Naive B cell (primary cell): ENCODE data around the gene TMPRSS12. TPM values are rescaled to one million over a fixed set of nuclear protein-coding genes. Genes with fewer than 3 reads are reported as not detected.
A peak's percentile ranks its signal among the peaks of the same experiment; 100 is the strongest.
"Not testable (repeated sequence)": the region's sequence is repeated elsewhere in the genome, so short reads cannot be mapped to it uniquely, and the experiment has no call there.

ENCODE experiments used
- ATAC-seq, 2 donors: fragments of 150-1000 bp; cut with Tn5 transposase; 2 replicates each; pipeline ENCODE4 v1.10.0; 2021; ENCODE audit warnings: low read depth in 2 of 2, mild to moderate bottlenecking in 2 of 2, moderate library complexity in 2 of 2
- DNase-seq: peaks from one replicate; pipeline ENCODE4 v3.0.0; 2022
- H3K27ac Mint-ChIP-seq, 6 donors: one replicate each; pipeline ENCODE4 v1.8.0; 2020 to 2022; ENCODE audit warnings: mild to moderate bottlenecking in 6 of 6, mixed read lengths in 6 of 6, moderate library complexity in 5 of 6, inconsistent platforms in 2 of 6
- H3K27me3 Mint-ChIP-seq, 3 donors: one replicate each; pipeline ENCODE4 v1.8.0; 2021 to 2022; ENCODE audit warnings: mixed read lengths in 3 of 3, mild to moderate bottlenecking in 1 of 3
- H3K36me3 Mint-ChIP-seq, 2 donors: one replicate each; pipeline ENCODE4 v1.8.0; 2020 to 2022; ENCODE audit warnings: mixed read lengths in 2 of 2, inconsistent platforms in 1 of 2, mild to moderate bottlenecking in 1 of 2
- H3K4me1 Mint-ChIP-seq, 3 donors: one replicate each; pipeline ENCODE4 v1.8.0; 2020 to 2022; ENCODE audit warnings: mixed read lengths in 3 of 3, inconsistent platforms in 1 of 3, mild to moderate bottlenecking in 1 of 3, moderate library complexity in 1 of 3
- H3K4me3 Mint-ChIP-seq, 8 donors: one replicate each; pipeline ENCODE4 v1.8.0; 2020 to 2022; ENCODE audit warnings: mild to moderate bottlenecking in 8 of 8, mixed read lengths in 8 of 8, moderate library complexity in 8 of 8, inconsistent platforms in 2 of 8
- H3K9me3 Mint-ChIP-seq, 7 donors: one replicate each; pipeline ENCODE4 v1.8.0; 2020 to 2022; ENCODE audit warnings: mixed read lengths in 7 of 7, mild to moderate bottlenecking in 5 of 7, inconsistent platforms in 2 of 7, moderate library complexity in 1 of 7
- polyA plus RNA-seq, 6 donors: library from polyadenylated mRNA; unstranded; fragments of 300-500 nt; fragmentation: Illumina TruSeq; gene quantifications; one replicate each; pipeline ENCODE4 v1.2.3, GENCODE V29; 2021; ENCODE audit warnings: low read depth in 6 of 6

TMPRSS12 gene
- polyA plus RNA-seq: not detected

DNA sequence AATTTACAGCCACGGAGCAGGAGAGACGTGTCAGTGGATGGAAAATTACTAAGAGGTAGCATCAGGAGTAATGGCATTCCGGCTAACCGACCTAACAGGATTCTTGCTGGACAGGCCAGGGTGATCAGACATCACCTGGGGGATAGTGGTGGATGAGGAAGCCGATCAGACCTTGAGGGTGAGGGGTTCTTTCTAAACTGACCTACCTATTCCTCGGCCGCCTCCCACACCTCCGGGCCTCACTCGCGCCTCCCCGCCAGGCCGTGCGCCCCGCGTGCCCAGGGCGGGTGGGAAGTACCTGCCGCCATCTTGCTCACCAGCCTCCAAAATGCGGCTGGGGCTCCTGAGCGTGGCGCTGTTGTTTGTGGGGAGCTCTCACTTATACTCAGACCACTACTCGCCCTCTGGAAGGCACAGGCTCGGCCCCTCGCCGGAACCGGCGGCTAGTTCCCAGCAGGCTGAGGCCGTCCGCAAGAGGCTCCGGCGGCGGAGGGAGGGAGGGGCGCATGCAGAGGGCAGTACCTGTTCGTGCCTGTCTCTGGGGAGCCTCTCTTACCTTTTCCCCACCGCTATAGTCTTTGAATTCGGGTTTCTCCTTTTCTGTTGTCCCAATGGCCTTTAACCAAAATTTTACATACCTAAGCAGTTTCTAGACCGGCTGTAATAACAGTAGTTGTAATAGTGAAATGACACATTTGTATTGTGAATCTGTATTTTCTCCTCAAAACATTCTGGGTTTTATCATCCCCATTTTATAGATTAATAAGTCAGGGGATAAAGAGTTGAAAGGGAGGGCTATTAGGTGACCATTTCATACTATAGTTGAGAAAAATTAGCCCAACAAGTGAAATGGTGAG, at the start of gene TMPRSS12:
TMPRSS12 (plus strand) TSS at position 290 of the 857 bp plus-strand sequence; CDS start at position 329, 39 bp downstream.
- Mint-ChIP-seq H3K4me3 (peak within 1 kb of the TSS in 3 of 8 donors; percentile 17 to 73 (median 33)), H3K36me3 (peaks cover 5 to 8% of the 10 kb centered on the region in 2 donors), H3K27me3 (peaks cover 9 to 20% (median 11%) of the 10 kb centered on the region in 3 donors), H3K9me3 (peaks cover 0 to 23% (median 13%) of the 10 kb centered on the region in 7 donors), H3K4me1 (peaks cover 0 to 6% (median 0%) of the 10 kb centered on the region in 3 donors), H3K27ac (peak within 1 kb of the TSS in 2 of 6 donors; percentile 34 to 53)
- peak in 1 of 2 donors; percentile 48 for ATAC-seq
- DNase-seq: no peak

DNA sequence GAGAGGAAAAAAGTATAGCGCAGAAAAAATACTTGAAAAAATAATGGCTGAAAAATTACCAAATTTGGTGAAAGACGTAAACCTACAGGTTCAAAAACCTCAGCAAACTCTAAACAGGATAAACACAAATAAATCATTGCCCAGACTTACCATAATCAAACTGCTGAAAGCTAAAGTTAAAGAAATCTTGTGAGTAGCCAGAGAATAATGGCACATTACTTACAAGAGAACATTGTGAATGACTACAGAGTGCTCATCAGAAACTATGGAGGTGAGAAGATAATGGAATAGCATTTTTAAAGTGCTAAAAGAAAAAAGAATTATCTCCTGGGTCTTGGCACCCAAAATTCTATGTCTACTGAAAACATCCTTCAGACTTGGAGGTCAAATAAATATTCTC, 42.8 kb upstream of the TMPRSS12 start:
- Mint-ChIP-seq H3K4me3 (no peak overlapping the region), H3K36me3 (peaks cover 17 to 41% of the 10 kb centered on the region in 2 donors), H3K27ac (no peak overlapping the region), H3K9me3 (peaks cover 0 to 18% (median 15%) of the 10 kb centered on the region in 7 donors), H3K27me3 (no peaks in the 10 kb centered on the region), H3K4me1 (peaks cover 0 to 5% (median 4%) of the 10 kb centered on the region in 3 donors)
- DNase-seq: no peak
- no peak for ATAC-seq

- H3K4me3 Mint-ChIP-seq: no peak overlapping the region
- peaks cover 0 to 2% (median 0%) of the 10 kb centered on the region in 3 donors for H3K4me1 Mint-ChIP-seq
- no peak for DNase-seq
- H3K27me3 Mint-ChIP-seq: no peaks in the 10 kb centered on the region
- H3K36me3 Mint-ChIP-seq: peaks cover 10 to 22% of the 10 kb centered on the region in 2 donors
- no peak for ATAC-seq
- peaks cover 0 to 18% (median 15%) of the 10 kb centered on the region in 7 donors for H3K9me3 Mint-ChIP-seq
- peak overlapping the region in 1 of 6 donors; percentile 42 for H3K27ac Mint-ChIP-seq
These were observed 39.4 kb upstream of the TMPRSS12 start for GRCh38 chr12:50803230-50803875.

GRCh38 chr12:50806176-50806575, 36.5 kb upstream of the TMPRSS12 start:
- Mint-ChIP-seq H3K27me3 (no peaks in the 10 kb centered on the region), H3K36me3 (peaks cover 10 to 11% of the 10 kb centered on the region in 2 donors), H3K4me3 (no peak overlapping the region)

GRCh38 chr12:50809131-50809530, 33.6 kb upstream of the TMPRSS12 start:
- H3K36me3 Mint-ChIP-seq: peaks cover 8 to 11% of the 10 kb centered on the region in 2 donors

More at GRCh38 chr12:50806176-50806575, 36.5 kb upstream of the TMPRSS12 start:
- ATAC-seq: no peak
- no peaks in the 10 kb centered on the region for H3K9me3 Mint-ChIP-seq
- no peak overlapping the region for H3K27ac Mint-ChIP-seq
- peaks cover 0 to 5% (median 0%) of the 10 kb centered on the region in 3 donors for H3K4me1 Mint-ChIP-seq
- no peak for DNase-seq

GRCh38 chr12:50814921-50815320, 27.8 kb upstream of the TMPRSS12 start:
- H3K4me3 Mint-ChIP-seq, H3K9me3 Mint-ChIP-seq, ATAC-seq, H3K27me3 Mint-ChIP-seq, H3K4me1 Mint-ChIP-seq, DNase-seq: not testable (repeated sequence)
- H3K27ac Mint-ChIP-seq: peak overlapping the region in 1 of 6 donors; percentile 67
- peaks cover 14 to 27% of the 10 kb centered on the region in 2 donors for H3K36me3 Mint-ChIP-seq

More at GRCh38 chr12:50809131-50809530, 33.6 kb upstream of the TMPRSS12 start:
- not testable (repeated sequence) for ATAC-seq, H3K9me3 Mint-ChIP-seq, H3K4me1 Mint-ChIP-seq, H3K27me3 Mint-ChIP-seq, H3K27ac Mint-ChIP-seq, H3K4me3 Mint-ChIP-seq, DNase-seq

- Mint-ChIP-seq H3K27me3 (no peaks in the 10 kb centered on the region), H3K9me3 (no peaks in the 10 kb centered on the region), H3K36me3 (peaks cover 7 to 16% of the 10 kb centered on the region in 2 donors), H3K27ac (no peak overlapping the region), H3K4me3 (no peak overlapping the region), H3K4me1 (peaks cover 0 to 5% (median 4%) of the 10 kb centered on the region in 3 donors)
- ATAC-seq (no peak), DNase-seq (no peak)
These were observed 22.5 kb upstream of the TMPRSS12 start for GRCh38 chr12:50820177-50820576.

DNA sequence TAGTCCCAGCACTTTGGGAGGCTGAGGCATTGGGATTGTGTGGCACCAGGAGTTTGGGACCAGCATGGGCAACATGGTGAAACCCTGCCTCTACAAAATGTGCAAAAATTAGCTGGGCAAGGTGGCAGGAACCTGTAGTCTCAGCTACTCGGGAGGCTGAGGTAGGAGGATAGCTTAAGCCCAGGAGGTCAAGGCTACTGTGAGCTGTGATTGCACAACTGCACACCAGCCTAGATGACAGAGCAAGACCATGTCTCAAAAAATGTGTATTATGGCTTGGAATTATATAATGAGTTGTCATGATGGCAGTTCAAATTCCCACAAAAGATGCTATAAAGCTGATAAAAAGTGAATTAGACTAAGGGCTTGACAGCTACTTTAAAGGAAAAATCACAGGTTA, 20.6 kb upstream of the TMPRSS12 start:
- Mint-ChIP-seq H3K4me1 (peaks cover 0 to 11% (median 4%) of the 10 kb centered on the region in 3 donors), H3K4me3 (no peak overlapping the region), H3K27ac (peak overlapping the region in 1 of 6 donors; percentile 42), H3K36me3 (peaks cover 3% of the 10 kb centered on the region in 2 donors), H3K9me3 (no peaks in the 10 kb centered on the region), H3K27me3 (no peaks in the 10 kb centered on the region)
- DNase-seq (no peak), ATAC-seq (no peak)

DNA sequence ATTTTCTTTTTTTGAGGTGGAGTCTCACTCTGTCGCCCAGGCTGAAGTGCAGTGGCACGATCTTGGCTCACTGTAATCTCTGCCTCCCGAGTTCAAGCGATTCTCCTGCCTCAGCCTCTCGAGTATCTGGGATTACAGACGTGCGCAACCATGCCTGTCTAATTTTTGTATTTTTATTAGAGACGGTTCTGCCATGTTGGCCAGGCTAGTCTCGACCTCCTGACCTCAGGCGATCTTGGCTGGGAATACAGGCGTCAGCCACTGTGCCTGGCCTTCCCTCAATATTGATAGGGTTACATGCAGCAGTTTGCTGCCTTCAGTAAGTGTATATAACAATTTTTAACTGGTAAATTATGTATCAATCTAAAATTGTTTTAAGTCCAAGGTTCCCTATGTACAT, 19.0 kb upstream of the TMPRSS12 start:
- H3K4me3 Mint-ChIP-seq, DNase-seq, H3K9me3 Mint-ChIP-seq, ATAC-seq, H3K27me3 Mint-ChIP-seq, H3K36me3 Mint-ChIP-seq: not testable (repeated sequence)
- peak overlapping the region in 1 of 6 donors; percentile 29 for H3K27ac Mint-ChIP-seq
- peaks cover 0 to 11% (median 4%) of the 10 kb centered on the region in 3 donors for H3K4me1 Mint-ChIP-seq

- peak in 1 of 2 donors; percentile 13 for ATAC-seq
- no peak for DNase-seq
- H3K9me3 Mint-ChIP-seq: no peaks in the 10 kb centered on the region
- H3K27ac Mint-ChIP-seq: peak overlapping the region in 5 of 6 donors; percentile 52 to 83 (median 69)
- peak overlapping the region in 2 of 8 donors; percentile 9 to 45 for H3K4me3 Mint-ChIP-seq
- no peaks in the 10 kb centered on the region for H3K27me3 Mint-ChIP-seq
- peaks cover 0 to 11% (median 4%) of the 10 kb centered on the region in 3 donors for H3K4me1 Mint-ChIP-seq
- no peaks in the 10 kb centered on the region for H3K36me3 Mint-ChIP-seq
These were observed 17.8 kb upstream of the TMPRSS12 start for GRCh38 chr12:50824914-50825313.

GRCh38 chr12:50825372-50825838, 17.3 kb upstream of the TMPRSS12 start:
- H3K27ac Mint-ChIP-seq: peak overlapping the region in 5 of 6 donors; percentile 52 to 83 (median 69)
- H3K9me3 Mint-ChIP-seq: no peaks in the 10 kb centered on the region
- DNase-seq: peak; percentile 37
- H3K4me3 Mint-ChIP-seq: peak overlapping the region in 1 of 8 donors; percentile 9
- peaks cover 0 to 11% (median 4%) of the 10 kb centered on the region in 3 donors for H3K4me1 Mint-ChIP-seq
- no peaks in the 10 kb centered on the region for H3K36me3 Mint-ChIP-seq
- no peaks in the 10 kb centered on the region for H3K27me3 Mint-ChIP-seq
- ATAC-seq: peak; percentile 69 to 91

GRCh38 chr12:50828121-50828520, 14.6 kb upstream of the TMPRSS12 start:
- peaks cover 0 to 11% (median 4%) of the 10 kb centered on the region in 3 donors for H3K4me1 Mint-ChIP-seq
- peaks cover 0 to under 1% of the 10 kb centered on the region in 2 donors for H3K36me3 Mint-ChIP-seq
- ATAC-seq: no peak
- H3K27ac Mint-ChIP-seq: no peak overlapping the region
- no peak for DNase-seq
- no peak overlapping the region for H3K4me3 Mint-ChIP-seq
- no peaks in the 10 kb centered on the region for H3K27me3 Mint-ChIP-seq
- peaks cover 0 to 9% (median 3%) of the 10 kb centered on the region in 7 donors for H3K9me3 Mint-ChIP-seq

DNA sequence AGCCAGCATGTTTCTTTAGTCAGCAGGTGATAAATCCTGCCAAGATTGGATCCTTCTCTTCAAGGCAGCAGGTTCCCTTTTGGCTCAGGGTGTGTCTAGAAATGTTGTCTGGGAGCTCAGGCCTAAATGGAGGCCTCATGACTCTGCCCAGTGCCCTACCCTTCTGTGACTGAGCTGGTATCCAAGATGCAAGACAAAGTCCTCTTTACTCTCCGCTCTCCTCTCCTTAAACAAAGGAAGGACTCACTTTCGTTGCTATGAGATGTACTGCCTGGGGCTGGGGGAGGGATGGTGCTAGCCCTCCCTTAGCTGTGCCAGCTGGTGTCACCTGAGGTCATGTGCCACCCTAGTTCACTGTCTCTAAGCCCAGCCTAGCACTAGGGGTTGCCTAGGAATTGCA, 13.8 kb upstream of the TMPRSS12 start:
- DNase-seq: no peak
- peaks cover 4 to 17% (median 10%) of the 10 kb centered on the region in 7 donors for H3K9me3 Mint-ChIP-seq
- H3K36me3 Mint-ChIP-seq: peaks cover 0 to 8% of the 10 kb centered on the region in 2 donors
- H3K4me3 Mint-ChIP-seq: no peak overlapping the region
- H3K27ac Mint-ChIP-seq: peak overlapping the region in 4 of 6 donors; percentile 5 to 56 (median 22)
- H3K27me3 Mint-ChIP-seq: no peaks in the 10 kb centered on the region
- H3K4me1 Mint-ChIP-seq: peaks cover 0 to 11% (median 4%) of the 10 kb centered on the region in 3 donors
- no peak for ATAC-seq
